Measurements from ENCODE around the gene PDE6A. TPM values are rescaled to one million over a fixed set of nuclear protein-coding genes. Genes with fewer than 3 reads are reported as not detected.
A peak's percentile ranks its signal among the peaks of the same experiment; 100 is the strongest.

Gene PDE6A
- total and polyA plus RNA-seq, 12 donors = 0.14 to 1.6 (median 0.86) TPM

DNA sequence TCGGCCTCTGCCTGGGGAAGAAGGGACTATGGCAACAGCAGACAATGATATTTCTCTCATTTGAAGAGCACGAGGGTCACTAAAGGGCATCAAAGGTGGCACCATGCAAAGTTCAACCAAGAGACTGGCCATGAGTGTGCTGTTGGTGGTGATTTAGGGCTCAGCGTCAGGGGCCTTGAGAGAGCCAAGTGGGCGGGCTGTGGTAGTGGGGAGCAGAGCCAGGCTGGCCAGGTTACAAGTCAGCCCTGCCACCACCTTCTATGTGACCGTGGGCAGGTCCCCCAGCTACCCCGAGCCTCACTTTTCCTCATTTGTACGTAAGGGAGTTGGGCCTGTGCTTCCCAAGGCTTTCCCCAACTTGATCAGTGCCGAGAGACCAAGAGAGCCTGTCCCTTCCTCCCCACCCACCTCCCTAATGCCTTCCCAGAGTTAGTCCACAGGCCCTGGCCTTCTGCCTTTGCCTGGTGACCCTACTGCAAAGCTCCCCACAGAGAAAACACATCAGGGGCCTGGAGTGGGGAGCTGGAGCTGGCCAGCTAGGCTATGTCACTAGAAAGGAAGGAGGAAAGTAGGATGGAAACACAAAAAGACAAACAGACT, 104.3 kb downstream of the PDE6A start:
- no peak overlapping the region for H3K4me3 ChIP-seq
- TF ChIP-seq POLR2A (IDR thresholded peaks at IDR 0.05) = no peak
- TF ChIP-seq, protein P1, sequence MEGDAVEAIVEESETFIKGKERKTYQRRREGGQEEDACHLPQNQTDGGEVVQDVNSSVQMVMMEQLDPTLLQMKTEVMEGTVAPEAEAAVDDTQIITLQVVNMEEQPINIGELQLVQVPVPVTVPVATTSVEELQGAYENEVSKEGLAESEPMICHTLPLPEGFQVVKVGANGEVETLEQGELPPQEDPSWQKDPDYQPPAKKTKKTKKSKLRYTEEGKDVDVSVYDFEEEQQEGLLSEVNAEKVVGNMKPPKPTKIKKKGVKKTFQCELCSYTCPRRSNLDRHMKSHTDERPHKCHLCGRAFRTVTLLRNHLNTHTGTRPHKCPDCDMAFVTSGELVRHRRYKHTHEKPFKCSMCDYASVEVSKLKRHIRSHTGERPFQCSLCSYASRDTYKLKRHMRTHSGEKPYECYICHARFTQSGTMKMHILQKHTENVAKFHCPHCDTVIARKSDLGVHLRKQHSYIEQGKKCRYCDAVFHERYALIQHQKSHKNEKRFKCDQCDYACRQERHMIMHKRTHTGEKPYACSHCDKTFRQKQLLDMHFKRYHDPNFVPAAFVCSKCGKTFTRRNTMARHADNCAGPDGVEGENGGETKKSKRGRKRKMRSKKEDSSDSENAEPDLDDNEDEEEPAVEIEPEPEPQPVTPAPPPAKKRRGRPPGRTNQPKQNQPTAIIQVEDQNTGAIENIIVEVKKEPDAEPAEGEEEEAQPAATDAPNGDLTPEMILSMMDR (IDR thresholded peaks at IDR 0.05) = no peak
- H3K4me1 ChIP-seq (replicated peaks in 1 of 2) = peaks cover 16 to 20% of the 10 kb centered on the region in 2 donors
- DNase-seq = peak in 6 of 7 donors; percentile 45 to 71 (median 56)
- WGBS, 4 donors = 49 to 77% (median 69%) methylated on average over 3 to 8 of the region's 8 CpGs
- H3K9me3 ChIP-seq (replicated peaks in 1 of 3) = no peaks in the 10 kb centered on the region
- no peaks in the 10 kb centered on the region for H3K36me3 ChIP-seq (replicated peaks in 1 of 2)
- H3K27me3 ChIP-seq = no peaks in the 10 kb centered on the region
- intact Hi-C loops (cut with DNase I) = no loop called here
- peak overlapping the region in 3 of 5 donors; percentile 9 to 70 (median 64) for H3K27ac ChIP-seq

- Histone ChIP-seq H3K36me3 (replicated peaks in 1 of 2) (no peaks in the 10 kb centered on the region), H3K4me1 (replicated peaks in 1 of 2) (peaks cover 16 to 20% of the 10 kb centered on the region in 2 donors)
- intact Hi-C loops (cut with DNase I) = loop anchor here (5.0 to 10.0 kb wide), 2 partner anchors 148 to 375 kb away; no protein-coding TSS in a partner anchor
Measured at GRCh38 chr5:149839761-149840160, 104.8 kb downstream of the PDE6A start.

DNA sequence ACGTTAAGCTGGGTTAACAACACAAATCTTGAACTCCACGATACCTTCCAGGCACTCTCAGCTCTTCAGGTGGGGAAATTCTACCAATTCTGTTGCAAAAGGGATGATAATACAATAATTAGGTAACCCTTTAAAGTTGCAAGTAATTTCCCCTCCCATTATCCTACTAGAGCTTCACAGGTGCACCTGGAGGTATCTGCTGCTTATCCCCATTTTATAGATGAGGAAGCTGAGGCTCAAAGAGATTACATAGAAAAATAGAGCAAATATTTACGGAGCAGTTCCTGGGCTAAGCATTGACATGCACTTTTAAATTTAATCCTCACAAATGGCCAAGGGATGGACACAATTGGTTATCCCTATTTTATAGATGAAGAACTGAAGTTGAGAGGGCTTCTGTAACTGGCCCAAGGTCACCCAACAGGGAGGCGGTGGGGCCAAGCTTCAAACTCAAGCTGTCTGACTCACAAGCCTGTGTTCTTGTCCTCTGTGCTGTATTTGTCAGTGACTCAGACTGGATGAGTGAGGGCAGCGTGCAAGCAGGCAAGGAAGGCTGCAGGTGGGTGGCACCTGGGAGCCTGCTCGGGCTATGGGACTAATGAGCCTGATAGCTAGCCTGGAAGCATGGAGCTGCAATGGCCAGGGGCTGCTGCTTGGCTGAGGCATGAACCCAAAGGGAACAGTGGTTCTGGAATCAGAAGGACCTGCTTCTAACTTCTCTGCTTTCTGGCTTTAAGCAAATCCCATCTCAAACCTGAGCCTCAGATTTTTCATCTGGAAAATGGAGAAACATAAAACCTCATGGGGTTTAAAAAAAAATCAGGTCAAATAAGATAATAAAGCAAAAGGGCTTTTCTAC, 105.5 kb downstream of the PDE6A start:
- H3K9me3 ChIP-seq (replicated peaks in 1 of 3) = no peaks in the 10 kb centered on the region
- H3K27ac ChIP-seq = peak overlapping the region in 3 of 5 donors; percentile 9 to 70 (median 64)
- DNase-seq = peak; percentile 78 to 90 (median 83)
- no peak overlapping the region for H3K4me3 ChIP-seq
- peaks cover 16 to 20% of the 10 kb centered on the region in 2 donors for H3K4me1 ChIP-seq (replicated peaks in 1 of 2)
- H3K27me3 ChIP-seq = no peaks in the 10 kb centered on the region
- peak in 1 of 2 donors; percentile 43 for TF ChIP-seq POLR2A (IDR thresholded peaks at IDR 0.05)
- TF ChIP-seq, protein P1 (IDR thresholded peaks at IDR 0.05) = no peak
- 67 to 69% (median 69%) methylated on average over 5 to 6 of the region's 6 CpGs for WGBS, 4 donors
- intact Hi-C loops (cut with DNase I) = loop anchor here (5.0 to 10.0 kb wide), 2 partner anchors 148 to 376 kb away; no protein-coding TSS in a partner anchor
- no peaks in the 10 kb centered on the region for H3K36me3 ChIP-seq (replicated peaks in 1 of 2)

More at GRCh38 chr5:149839761-149840160, 104.8 kb downstream of the PDE6A start:
- Histone ChIP-seq H3K4me3 (no peak overlapping the region), H3K27ac (peak overlapping the region in 3 of 5 donors; percentile 9 to 70 (median 64)), H3K9me3 (replicated peaks in 1 of 3) (no peaks in the 10 kb centered on the region), H3K27me3 (no peaks in the 10 kb centered on the region)
- WGBS, 4 donors = 57 to 67% (median 61%) methylated on average over 15 to 16 of the region's 16 CpGs
- DNase-seq = peak in 3 of 7 donors; percentile 25 to 43 (median 33)
- TF ChIP-seq, protein P1 (IDR thresholded peaks at IDR 0.05) = no peak
- no peak for TF ChIP-seq POLR2A (IDR thresholded peaks at IDR 0.05)

GRCh38 chr5:149837680-149838269, 106.8 kb downstream of the PDE6A start:
- TF ChIP-seq, protein P1 (IDR thresholded peaks at IDR 0.05) = peak; percentile 48 to 86 (median 75)
- no peak for TF ChIP-seq POLR2A (IDR thresholded peaks at IDR 0.05)
- Histone ChIP-seq H3K9me3 (replicated peaks in 1 of 3) (no peaks in the 10 kb centered on the region), H3K27me3 (no peaks in the 10 kb centered on the region), H3K4me1 (replicated peaks in 1 of 2) (peaks cover 16 to 20% of the 10 kb centered on the region in 2 donors), H3K27ac (no peak overlapping the region), H3K4me3 (no peak overlapping the region), H3K36me3 (replicated peaks in 1 of 2) (peaks cover 0 to 4% of the 10 kb centered on the region in 2 donors)
- intact Hi-C loops (cut with DNase I) = loop anchor here (5.0 to 10.0 kb wide), 2 partner anchors 150 to 377 kb away; no protein-coding TSS in a partner anchor
- DNase-seq = peak; percentile 73 to 91 (median 82)
- 31 to 35% (median 33%) methylated on average over 4 to 7 of the region's 7 CpGs for WGBS, 4 donors

All from adrenal gland (tissue), 12 donors.